Peyer's patch (tissue), 4 donors: Measurements from ENCODE around the gene U2AF1.
"Not testable (repeated sequence)": the region's sequence is repeated elsewhere in the genome, so short reads cannot be mapped to it uniquely, and the experiment has no call there.

Experiments
- POLR2A ChIP-seq, 2 donors: fragments of 450-650 bp; IDR thresholded peaks; one replicate each; pipeline ENCODE4 v1.5.1; 2017; ENCODE audit warnings: antibody characterized with exemption in 2 of 2, mild to moderate bottlenecking in 2 of 2, moderate library complexity in 2 of 2
- TF ChIP-seq, protein P1 (sequence below), 6 experiments: fragments of 450-650 bp in 4 of 6; fragments of 200-600 bp in 2 of 6; sonication (generic) in 1 of 6; IDR thresholded peaks; one replicate each; pipeline ENCODE4 v1.5.1; 2017 to 2019; ENCODE audit warnings: antibody characterized with exemption in 6 of 6, mild to moderate bottlenecking in 3 of 6, moderate library complexity in 1 of 6

DNA sequence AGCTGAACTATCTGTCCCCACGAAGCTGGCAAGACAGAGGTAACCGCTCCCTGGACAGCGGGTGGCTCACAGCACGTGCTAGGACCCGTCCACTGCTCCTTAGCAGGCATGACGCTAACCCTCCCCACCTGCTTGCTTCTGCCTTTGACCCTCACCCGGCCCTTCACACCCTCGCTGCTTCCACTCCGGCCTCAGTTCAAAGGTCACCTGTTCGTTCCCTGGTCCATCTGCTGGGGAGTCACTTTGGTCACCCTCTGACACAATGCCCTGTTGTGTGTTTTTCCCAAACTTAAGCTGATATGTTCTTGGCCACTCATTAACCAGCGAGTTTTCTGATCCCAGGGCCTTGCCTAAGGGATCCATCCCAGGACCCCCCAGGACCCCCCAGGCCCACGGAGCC is 39.3 kb downstream of the U2AF1 start:
- TF ChIP-seq, protein P1, sequence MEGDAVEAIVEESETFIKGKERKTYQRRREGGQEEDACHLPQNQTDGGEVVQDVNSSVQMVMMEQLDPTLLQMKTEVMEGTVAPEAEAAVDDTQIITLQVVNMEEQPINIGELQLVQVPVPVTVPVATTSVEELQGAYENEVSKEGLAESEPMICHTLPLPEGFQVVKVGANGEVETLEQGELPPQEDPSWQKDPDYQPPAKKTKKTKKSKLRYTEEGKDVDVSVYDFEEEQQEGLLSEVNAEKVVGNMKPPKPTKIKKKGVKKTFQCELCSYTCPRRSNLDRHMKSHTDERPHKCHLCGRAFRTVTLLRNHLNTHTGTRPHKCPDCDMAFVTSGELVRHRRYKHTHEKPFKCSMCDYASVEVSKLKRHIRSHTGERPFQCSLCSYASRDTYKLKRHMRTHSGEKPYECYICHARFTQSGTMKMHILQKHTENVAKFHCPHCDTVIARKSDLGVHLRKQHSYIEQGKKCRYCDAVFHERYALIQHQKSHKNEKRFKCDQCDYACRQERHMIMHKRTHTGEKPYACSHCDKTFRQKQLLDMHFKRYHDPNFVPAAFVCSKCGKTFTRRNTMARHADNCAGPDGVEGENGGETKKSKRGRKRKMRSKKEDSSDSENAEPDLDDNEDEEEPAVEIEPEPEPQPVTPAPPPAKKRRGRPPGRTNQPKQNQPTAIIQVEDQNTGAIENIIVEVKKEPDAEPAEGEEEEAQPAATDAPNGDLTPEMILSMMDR (IDR thresholded peaks at IDR 0.05) = not testable (repeated sequence)
- TF ChIP-seq POLR2A (IDR thresholded peaks at IDR 0.05) = not testable (repeated sequence)
